Measurements from ENCODE around the gene BICRAL.
"Not testable (repeated sequence)": the region's sequence is repeated elsewhere in the genome, so short reads cannot be mapped to it uniquely, and the experiment has no call there.

BICRAL gene

DNA sequence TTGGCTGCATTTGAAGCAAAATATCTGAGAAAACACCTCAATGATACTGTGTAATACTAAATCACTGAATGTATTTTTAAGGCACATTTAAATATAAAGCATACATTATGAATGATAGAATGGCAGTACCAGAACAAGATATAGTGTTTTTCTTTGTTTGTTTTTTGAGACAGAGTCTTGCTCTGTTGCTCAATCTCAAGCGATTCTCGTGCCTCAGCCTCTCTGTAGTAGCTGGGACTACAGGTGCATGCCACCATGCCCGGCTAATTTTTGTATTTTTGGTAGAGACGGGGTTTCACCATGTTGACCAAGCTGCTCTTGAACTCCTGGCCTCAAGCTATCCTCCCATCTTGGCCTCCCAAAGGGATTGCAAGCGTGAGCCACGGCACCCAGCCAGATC is 2.3 kb upstream of the BICRAL start:
- H3K4me3 Mint-ChIP-seq: no peak overlapping the region
- no peak overlapping the region for H3K27ac Mint-ChIP-seq
- H3K36me3 Mint-ChIP-seq (ENCODE audit: low read depth): peaks cover 7% of the 10 kb centered on the region
- H3K9me3 Mint-ChIP-seq: no peaks in the 10 kb centered on the region
- H3K27me3 Mint-ChIP-seq: no peaks in the 10 kb centered on the region
- H3K4me1 Mint-ChIP-seq (ENCODE audit: low read depth): peaks cover 60% of the 10 kb centered on the region

DNA sequence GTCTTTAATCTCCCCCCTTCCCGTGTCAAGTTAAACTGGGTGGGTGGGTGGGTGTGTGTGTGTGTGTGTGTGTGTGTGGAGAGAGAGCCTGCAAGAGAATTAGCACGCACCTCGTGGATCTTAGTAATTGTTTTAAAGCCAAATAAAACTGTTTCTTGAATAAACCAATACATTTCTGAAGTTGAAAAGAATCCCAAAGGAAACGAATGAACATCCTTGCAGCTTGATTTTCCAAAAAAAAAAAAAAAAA is 381 bp upstream of the BICRAL start:
- Mint-ChIP-seq H3K9me3 (no peaks in the 10 kb centered on the region), H3K27ac (peak overlapping the region; percentile 93), H3K27me3 (no peaks in the 10 kb centered on the region), H3K4me3 (peak overlapping the region; percentile 85), H3K4me1 (ENCODE audit: low read depth) (peaks cover 42% of the 10 kb centered on the region), H3K36me3 (ENCODE audit: low read depth) (peaks cover 13% of the 10 kb centered on the region)

DNA sequence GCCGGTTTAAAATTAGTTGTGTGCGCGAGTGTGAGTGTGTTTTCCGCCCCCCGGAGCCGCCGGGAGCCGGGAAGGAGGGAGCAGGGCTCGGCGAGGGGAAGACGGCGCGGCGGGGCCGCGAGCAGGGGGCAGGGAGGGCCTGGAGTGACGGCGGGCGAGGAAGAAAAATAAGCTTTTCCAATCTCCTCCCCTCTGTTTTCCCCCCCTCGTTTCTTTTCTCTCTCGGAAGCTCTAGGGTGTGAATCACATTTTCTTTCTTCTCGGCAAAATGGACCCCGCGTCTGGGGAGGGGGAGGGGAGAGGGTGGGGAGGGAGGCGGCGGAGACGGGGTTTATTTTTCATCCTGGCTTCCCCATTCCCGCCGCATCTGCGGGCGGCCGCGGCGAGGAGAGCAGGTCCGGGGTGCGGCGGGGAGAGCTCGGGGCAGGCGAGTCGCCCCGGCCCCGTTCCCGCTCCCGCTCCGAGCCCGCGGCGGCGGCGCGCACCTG is 881 bp downstream of the BICRAL start:
- Mint-ChIP-seq H3K36me3 (ENCODE audit: low read depth) (peaks cover 13% of the 10 kb centered on the region), H3K27ac (peak overlapping the region; percentile 95), H3K4me3 (peak overlapping the region; percentile 85), H3K9me3 (no peaks in the 10 kb centered on the region), H3K4me1 (ENCODE audit: low read depth) (peaks cover 30% of the 10 kb centered on the region), H3K27me3 (no peaks in the 10 kb centered on the region)

- no peak overlapping the region for H3K27ac Mint-ChIP-seq
Observed at GRCh38 chr6:42783177-42783875, 1.5 kb downstream of the BICRAL start.

GRCh38 chr6:42783876-42784642 is 2.2 kb downstream of the BICRAL start:
- H3K36me3 Mint-ChIP-seq (ENCODE audit: low read depth): peaks cover 22% of the 10 kb centered on the region
- H3K27me3 Mint-ChIP-seq: no peaks in the 10 kb centered on the region
- no peak overlapping the region for H3K27ac Mint-ChIP-seq

More at GRCh38 chr6:42783177-42783875, 1.5 kb downstream of the BICRAL start:
- Mint-ChIP-seq H3K27me3 (no peaks in the 10 kb centered on the region), H3K4me3 (peak overlapping the region; percentile 97), H3K4me1 (ENCODE audit: low read depth) (peaks cover 27% of the 10 kb centered on the region), H3K9me3 (no peaks in the 10 kb centered on the region), H3K36me3 (ENCODE audit: low read depth) (peaks cover 15% of the 10 kb centered on the region)

GRCh38 chr6:42784717-42785498 is 3.1 kb downstream of the BICRAL start:
- Mint-ChIP-seq H3K27ac (no peak overlapping the region), H3K4me3 (peak overlapping the region; percentile 97), H3K27me3 (no peaks in the 10 kb centered on the region), H3K36me3 (ENCODE audit: low read depth) (peaks cover 26% of the 10 kb centered on the region), H3K9me3 (no peaks in the 10 kb centered on the region), H3K4me1 (ENCODE audit: low read depth) (peaks cover 31% of the 10 kb centered on the region)

More at GRCh38 chr6:42783876-42784642, 2.2 kb downstream of the BICRAL start:
- H3K4me3 Mint-ChIP-seq: peak overlapping the region; percentile 97
- H3K9me3 Mint-ChIP-seq: no peaks in the 10 kb centered on the region
- peaks cover 31% of the 10 kb centered on the region for H3K4me1 Mint-ChIP-seq (ENCODE audit: low read depth)

DNA sequence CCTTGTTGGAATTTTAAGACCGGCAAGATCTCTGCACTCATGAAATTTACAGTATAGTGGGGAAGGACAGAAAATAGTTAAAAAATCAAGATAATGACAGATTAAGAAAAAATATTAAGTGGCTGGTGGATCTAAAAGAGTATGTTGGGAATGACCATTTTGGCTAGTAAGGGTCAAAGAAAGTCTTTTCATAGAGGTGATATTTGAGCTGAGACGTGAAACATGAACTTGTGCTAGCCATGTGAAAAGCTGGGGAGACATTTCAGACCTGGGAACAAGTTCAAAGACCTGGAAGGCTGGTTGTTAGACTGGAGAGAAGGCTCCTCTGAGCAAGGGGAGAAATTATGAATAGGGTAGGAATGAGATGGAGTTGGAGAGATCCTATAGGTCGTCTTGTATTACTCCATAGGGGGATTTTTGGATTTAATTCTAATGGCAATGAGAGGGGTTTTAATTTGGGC is 4.7 kb downstream of the BICRAL start:
- no peaks in the 10 kb centered on the region for H3K27me3 Mint-ChIP-seq
- H3K9me3 Mint-ChIP-seq: no peaks in the 10 kb centered on the region
- peaks cover 29% of the 10 kb centered on the region for H3K36me3 Mint-ChIP-seq (ENCODE audit: low read depth)
- peaks cover 32% of the 10 kb centered on the region for H3K4me1 Mint-ChIP-seq (ENCODE audit: low read depth)
- H3K27ac Mint-ChIP-seq: no peak overlapping the region
- H3K4me3 Mint-ChIP-seq: no peak overlapping the region

DNA sequence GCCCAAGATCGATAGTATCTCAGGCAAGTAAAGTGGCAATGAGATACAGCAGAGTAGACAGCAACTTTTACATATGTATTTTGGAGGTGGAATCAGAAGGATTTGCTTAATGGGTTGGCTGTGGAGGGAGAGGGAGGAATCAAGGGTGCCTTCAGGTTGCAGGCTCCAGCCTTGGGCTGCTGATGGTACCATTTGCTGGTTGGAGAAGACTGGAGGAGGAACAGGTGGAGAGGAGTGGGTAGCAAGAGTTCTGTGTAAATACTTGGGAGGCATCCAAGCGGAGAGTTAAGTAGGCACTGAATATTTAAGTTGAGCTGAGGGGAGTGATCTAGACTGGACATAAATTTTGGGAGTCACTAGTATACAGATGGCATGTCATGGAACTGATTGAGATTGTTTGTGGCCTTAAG is 5.2 kb downstream of the BICRAL start:
- Mint-ChIP-seq H3K27ac (no peak overlapping the region), H3K4me3 (no peak overlapping the region), H3K27me3 (no peaks in the 10 kb centered on the region), H3K4me1 (ENCODE audit: low read depth) (peaks cover 32% of the 10 kb centered on the region), H3K36me3 (ENCODE audit: low read depth) (peaks cover 29% of the 10 kb centered on the region), H3K9me3 (no peaks in the 10 kb centered on the region)

DNA sequence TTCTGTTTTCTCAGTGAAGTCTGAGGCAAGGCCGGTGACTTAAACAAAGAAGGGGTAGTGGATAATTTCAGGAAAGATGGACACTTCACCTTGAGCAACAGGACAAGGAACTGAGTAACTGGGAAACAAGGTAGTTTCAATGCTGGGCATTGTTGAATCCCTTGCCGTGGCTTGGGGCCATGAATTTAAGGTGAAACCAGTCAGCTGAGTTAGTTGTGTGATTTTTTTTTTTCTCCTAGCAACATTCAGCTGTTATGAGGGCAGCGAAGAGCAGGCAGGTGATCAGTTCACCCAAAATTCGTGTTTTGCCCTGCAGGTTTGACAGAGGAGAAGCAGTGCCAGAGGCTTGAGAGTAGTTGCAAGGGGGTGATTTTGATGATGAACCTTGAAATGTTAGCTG is 6.8 kb downstream of the BICRAL start:
- H3K27me3 Mint-ChIP-seq: no peaks in the 10 kb centered on the region
- H3K36me3 Mint-ChIP-seq (ENCODE audit: low read depth): peaks cover 28% of the 10 kb centered on the region
- H3K27ac Mint-ChIP-seq: peak overlapping the region; percentile 53
- H3K9me3 Mint-ChIP-seq: no peaks in the 10 kb centered on the region
- no peak overlapping the region for H3K4me3 Mint-ChIP-seq
- H3K4me1 Mint-ChIP-seq (ENCODE audit: low read depth): peaks cover 32% of the 10 kb centered on the region

DNA sequence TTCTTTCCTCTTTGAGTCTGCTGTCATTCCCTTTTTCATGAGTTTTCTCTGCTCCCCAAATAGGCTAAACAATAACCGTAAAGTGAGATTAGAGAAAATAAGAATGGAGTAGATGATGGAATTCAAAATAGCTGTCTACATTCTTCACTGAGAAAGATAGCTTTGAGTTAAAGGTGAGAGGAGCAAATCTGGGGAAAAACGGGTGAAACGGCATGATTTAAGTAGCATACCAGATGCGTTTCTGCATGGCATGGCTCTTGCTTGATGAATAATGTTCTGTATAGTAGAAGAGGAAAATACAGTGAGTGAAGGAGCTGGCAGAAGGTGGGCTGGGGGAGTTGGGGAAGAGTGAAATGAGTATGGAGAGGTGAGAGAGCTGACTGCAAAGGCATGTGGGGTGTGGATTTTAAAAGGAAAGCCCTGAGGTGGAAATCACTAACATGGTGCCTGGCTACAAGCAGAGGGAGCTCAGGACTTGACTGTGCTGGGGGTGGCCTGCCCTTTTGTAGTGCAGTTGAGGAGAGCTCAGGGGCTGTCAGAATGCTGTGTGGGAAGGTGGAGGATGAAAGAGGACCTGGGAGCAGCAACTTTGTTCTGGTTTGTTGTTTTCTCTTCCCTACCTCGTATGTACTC is 8.8 kb downstream of the BICRAL start:
- Mint-ChIP-seq H3K4me1 (ENCODE audit: low read depth) (peaks cover 33% of the 10 kb centered on the region), H3K36me3 (ENCODE audit: low read depth) (peaks cover 16% of the 10 kb centered on the region), H3K27me3 (no peaks in the 10 kb centered on the region), H3K9me3 (no peaks in the 10 kb centered on the region), H3K27ac (peak overlapping the region; percentile 85), H3K4me3 (peak overlapping the region; percentile 8)

GRCh38 chr6:42791706-42792320 is 10.0 kb downstream of the BICRAL start:
- H3K27ac Mint-ChIP-seq: no peak overlapping the region
- no peak overlapping the region for H3K4me3 Mint-ChIP-seq
- H3K27me3 Mint-ChIP-seq: no peaks in the 10 kb centered on the region
- H3K36me3 Mint-ChIP-seq (ENCODE audit: low read depth): peaks cover 16% of the 10 kb centered on the region
- no peaks in the 10 kb centered on the region for H3K9me3 Mint-ChIP-seq
- H3K4me1 Mint-ChIP-seq (ENCODE audit: low read depth): peaks cover 38% of the 10 kb centered on the region

GRCh38 chr6:42795651-42796050 is 13.8 kb downstream of the BICRAL start:
- no peaks in the 10 kb centered on the region for H3K36me3 Mint-ChIP-seq (ENCODE audit: low read depth)
- H3K27ac Mint-ChIP-seq: no peak overlapping the region
- H3K4me1 Mint-ChIP-seq (ENCODE audit: low read depth): peaks cover 13% of the 10 kb centered on the region
- H3K4me3 Mint-ChIP-seq: no peak overlapping the region
- no peaks in the 10 kb centered on the region for H3K9me3 Mint-ChIP-seq
- H3K27me3 Mint-ChIP-seq: no peaks in the 10 kb centered on the region

- Mint-ChIP-seq H3K27me3 (no peaks in the 10 kb centered on the region), H3K36me3 (ENCODE audit: low read depth) (no peaks in the 10 kb centered on the region), H3K9me3 (no peaks in the 10 kb centered on the region), H3K4me1 (ENCODE audit: low read depth) (peaks cover 8% of the 10 kb centered on the region), H3K27ac (no peak overlapping the region), H3K4me3 (no peak overlapping the region)
Observed at GRCh38 chr6:42796171-42796570, 14.3 kb downstream of the BICRAL start.

- H3K36me3 Mint-ChIP-seq (ENCODE audit: low read depth); H3K9me3 Mint-ChIP-seq; H3K27ac Mint-ChIP-seq; H3K4me3 Mint-ChIP-seq; H3K4me1 Mint-ChIP-seq (ENCODE audit: low read depth); H3K27me3 Mint-ChIP-seq: not testable (repeated sequence)
Observed at GRCh38 chr6:42797696-42798095, 15.8 kb downstream of the BICRAL start.
